Suprapubic skin (tissue), 4 donors: ENCODE results near the gene CCL8.

Source experiments
- EP300 ChIP-seq: sonication (generic); formaldehyde crosslinking; IDR thresholded peaks from one replicate; pipeline ENCODE4 v1.6.1; 2017; ENCODE audit warnings: antibody characterized with exemption
- POLR2A ChIP-seq, 2 donors: fragments of 450-650 bp; IDR thresholded peaks; one replicate each; pipeline ENCODE4 v1.6.1; 2017; ENCODE audit warnings: antibody characterized with exemption in 2 of 2, mild to moderate bottlenecking in 2 of 2, moderate library complexity in 2 of 2
- POLR2AphosphoS5 ChIP-seq, 3 donors: sonication (generic); formaldehyde crosslinking; IDR thresholded peaks; one replicate each; pipeline ENCODE4 v1.6.1; 2017; ENCODE audit warnings: antibody characterized with exemption in 3 of 3
- TF ChIP-seq, protein P1 (sequence below), 2 donors: fragments of 200-600 bp in 1 of 2; fragments of 450-650 bp in 1 of 2; sonication (generic) in 1 of 2; IDR thresholded peaks; one replicate each; pipeline ENCODE4 v1.5.1; 2016 to 2019; ENCODE audit warnings: antibody characterized with exemption in 2 of 2, mild to moderate bottlenecking in 1 of 2, moderate library complexity in 1 of 2

DNA sequence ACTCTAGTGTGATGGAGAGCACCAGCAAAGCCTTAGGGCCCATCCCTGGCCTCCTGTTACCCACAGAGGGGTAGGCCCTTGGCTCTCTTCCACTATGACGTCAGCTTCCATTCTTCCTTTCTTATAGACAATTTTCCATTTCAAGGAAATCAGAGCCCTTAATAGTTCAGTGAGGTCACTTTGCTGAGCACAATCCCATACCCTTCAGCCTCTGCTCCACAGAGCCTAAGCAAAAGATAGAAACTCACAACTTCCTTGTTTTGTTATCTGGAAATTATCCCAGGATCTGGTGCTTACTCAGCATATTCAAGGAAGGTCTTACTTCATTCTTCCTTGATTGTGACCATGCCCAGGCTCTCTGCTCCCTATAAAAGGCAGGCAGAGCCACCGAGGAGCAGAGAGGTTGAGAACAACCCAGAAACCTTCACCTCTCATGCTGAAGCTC, at the start of gene CCL8:
- TF ChIP-seq, protein P1, sequence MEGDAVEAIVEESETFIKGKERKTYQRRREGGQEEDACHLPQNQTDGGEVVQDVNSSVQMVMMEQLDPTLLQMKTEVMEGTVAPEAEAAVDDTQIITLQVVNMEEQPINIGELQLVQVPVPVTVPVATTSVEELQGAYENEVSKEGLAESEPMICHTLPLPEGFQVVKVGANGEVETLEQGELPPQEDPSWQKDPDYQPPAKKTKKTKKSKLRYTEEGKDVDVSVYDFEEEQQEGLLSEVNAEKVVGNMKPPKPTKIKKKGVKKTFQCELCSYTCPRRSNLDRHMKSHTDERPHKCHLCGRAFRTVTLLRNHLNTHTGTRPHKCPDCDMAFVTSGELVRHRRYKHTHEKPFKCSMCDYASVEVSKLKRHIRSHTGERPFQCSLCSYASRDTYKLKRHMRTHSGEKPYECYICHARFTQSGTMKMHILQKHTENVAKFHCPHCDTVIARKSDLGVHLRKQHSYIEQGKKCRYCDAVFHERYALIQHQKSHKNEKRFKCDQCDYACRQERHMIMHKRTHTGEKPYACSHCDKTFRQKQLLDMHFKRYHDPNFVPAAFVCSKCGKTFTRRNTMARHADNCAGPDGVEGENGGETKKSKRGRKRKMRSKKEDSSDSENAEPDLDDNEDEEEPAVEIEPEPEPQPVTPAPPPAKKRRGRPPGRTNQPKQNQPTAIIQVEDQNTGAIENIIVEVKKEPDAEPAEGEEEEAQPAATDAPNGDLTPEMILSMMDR (IDR thresholded peaks at IDR 0.05) = no peak
- no peak for TF ChIP-seq POLR2A (IDR thresholded peaks at IDR 0.05)
- no peak for TF ChIP-seq EP300
- no peak for TF ChIP-seq POLR2AphosphoS5 (IDR thresholded peaks at IDR 0.05)
